ENCODE results near the gene NKPD1. TPM values are rescaled to one million over a fixed set of nuclear protein-coding genes. Genes with fewer than 3 reads are reported as not detected.
A peak's percentile ranks its signal among the peaks of the same experiment; 100 is the strongest.

NKPD1 gene
- total and polyA plus RNA-seq, 10 of the 15 experiments (the other 5 are each of a cell fraction or from before 2014, with no cell fraction given), result 0.05 to 0.18 (median 0.06) TPM; not detected in 7

DNA sequence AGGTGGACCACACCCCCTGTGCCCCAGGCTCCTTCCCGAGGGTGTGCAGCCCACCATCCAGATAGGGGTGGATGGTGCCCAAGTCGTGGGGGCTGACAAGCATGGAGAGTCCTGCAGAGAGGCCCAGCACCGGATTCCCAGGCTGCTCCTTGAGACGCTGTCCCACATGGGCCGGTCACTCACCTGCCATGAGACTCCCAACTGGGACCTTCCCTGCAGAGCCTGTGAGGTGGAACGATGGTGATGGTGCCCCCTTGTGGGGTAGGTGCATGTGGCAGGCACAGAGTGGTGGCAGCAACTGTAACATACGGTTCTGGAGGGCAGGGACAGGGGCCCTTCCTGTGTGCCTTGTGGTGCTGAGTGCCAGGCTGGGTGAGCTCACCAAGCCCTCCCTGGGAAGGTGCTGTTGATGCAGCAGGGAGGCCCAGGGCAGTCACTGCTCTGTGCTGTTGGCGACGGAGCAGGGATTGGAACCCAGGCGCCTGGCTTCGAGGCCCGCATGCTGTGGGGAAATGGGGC lies 34.7 kb downstream of the NKPD1 start (continued):
- TF ChIP-seq, protein P1, sequence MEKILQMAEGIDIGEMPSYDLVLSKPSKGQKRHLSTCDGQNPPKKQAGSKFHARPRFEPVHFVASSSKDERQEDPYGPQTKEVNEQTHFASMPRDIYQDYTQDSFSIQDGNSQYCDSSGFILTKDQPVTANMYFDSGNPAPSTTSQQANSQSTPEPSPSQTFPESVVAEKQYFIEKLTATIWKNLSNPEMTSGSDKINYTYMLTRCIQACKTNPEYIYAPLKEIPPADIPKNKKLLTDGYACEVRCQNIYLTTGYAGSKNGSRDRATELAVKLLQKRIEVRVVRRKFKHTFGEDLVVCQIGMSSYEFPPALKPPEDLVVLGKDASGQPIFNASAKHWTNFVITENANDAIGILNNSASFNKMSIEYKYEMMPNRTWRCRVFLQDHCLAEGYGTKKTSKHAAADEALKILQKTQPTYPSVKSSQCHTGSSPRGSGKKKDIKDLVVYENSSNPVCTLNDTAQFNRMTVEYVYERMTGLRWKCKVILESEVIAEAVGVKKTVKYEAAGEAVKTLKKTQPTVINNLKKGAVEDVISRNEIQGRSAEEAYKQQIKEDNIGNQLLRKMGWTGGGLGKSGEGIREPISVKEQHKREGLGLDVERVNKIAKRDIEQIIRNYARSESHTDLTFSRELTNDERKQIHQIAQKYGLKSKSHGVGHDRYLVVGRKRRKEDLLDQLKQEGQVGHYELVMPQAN (conservative IDR thresholded peaks at IDR 0.05), result no peak
- TF ChIP-seq STAT1 (conservative IDR thresholded peaks at IDR 0.05), result no peak
- TF ChIP-seq TCF12 (IDR thresholded peaks at IDR 0.05; ENCODE audit: low read depth, low read length), result 0 out of 2 replicates have a peak, but pooled peaks have one; percentile 6
- 0 out of 2 replicates have a peak, but pooled peaks have one; percentile 66 for TF ChIP-seq SMARCA5 (IDR thresholded peaks at IDR 0.05)
- TF ChIP-seq RAD21 (IDR thresholded peaks at IDR 0.05; ENCODE audit: insufficient read depth, low read depth, low read length), result peak; percentile 76
- TF ChIP-seq, protein P2, sequence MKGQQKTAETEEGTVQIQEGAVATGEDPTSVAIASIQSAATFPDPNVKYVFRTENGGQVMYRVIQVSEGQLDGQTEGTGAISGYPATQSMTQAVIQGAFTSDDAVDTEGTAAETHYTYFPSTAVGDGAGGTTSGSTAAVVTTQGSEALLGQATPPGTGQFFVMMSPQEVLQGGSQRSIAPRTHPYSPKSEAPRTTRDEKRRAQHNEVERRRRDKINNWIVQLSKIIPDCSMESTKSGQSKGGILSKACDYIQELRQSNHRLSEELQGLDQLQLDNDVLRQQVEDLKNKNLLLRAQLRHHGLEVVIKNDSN (IDR thresholded peaks at IDR 0.05; ENCODE audit: borderline replicate concordance, extremely low read length, insufficient read depth, low read depth, low read length), result no peak

DNA sequence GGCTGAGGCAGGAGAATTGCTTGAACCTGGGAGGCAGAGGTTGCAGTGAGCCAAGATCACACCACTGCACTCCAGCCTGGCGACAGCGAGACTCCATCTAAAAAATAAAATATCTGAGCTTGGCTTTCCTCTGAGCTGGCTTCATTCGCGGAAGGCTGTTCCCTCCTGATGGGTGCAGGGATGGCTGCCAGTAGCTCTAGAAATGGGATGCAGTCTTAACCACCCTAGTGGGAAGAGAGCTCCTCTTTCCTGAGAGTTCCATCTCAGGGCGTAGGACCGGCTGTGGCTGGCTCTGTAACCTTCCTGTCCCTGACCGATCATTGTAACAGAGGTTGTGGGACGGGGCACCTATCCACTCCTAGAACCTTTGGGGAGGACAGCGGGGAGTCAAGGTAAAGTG lies 35.4 kb downstream of the NKPD1 start:
- ChIA-PET CTCF (interaction anchor here (0.5 to 4.5 kb wide), 23 partner anchors 10 to 221 kb away, joined by 3 to 39 read pairs (median 5); partner anchors contain the start of genes BLOC1S3, GEMIN7, PPP1R37 and TRAPPC6A), POLR2A (interaction anchor here (0.5 to 1.4 kb wide), 7 partner anchors 12 to 165 kb away, joined by 3 to 5 read pairs (median 3); no protein-coding TSS in a partner anchor), RAD21 (ENCODE audit: unreplicated experiment) (interaction anchor here (1.0 to 1.6 kb wide), 4 partner anchors 34 to 74 kb away, joined by 3 to 5 read pairs (median 3); no protein-coding TSS in a partner anchor), SMC1A (ENCODE audit: uncharacterized antibody, unreplicated experiment) (interaction anchor here (1.0 to 4.6 kb wide), 7 partner anchors 11 to 137 kb away, joined by 3 to 39 read pairs (median 6); partner anchors contain the start of gene PPP1R37)
- BruUV-seq (replicated peaks), result no TSS peak
- Histone ChIP-seq H3K9me3 (replicated peaks; ENCODE audit: control insufficient read depth, insufficient read depth, low read length) (no peaks in the 10 kb centered on the region), H3K4me2 (ENCODE audit: control insufficient read depth, insufficient read depth) (no peak overlapping the region), H2AFZ (ENCODE audit: control insufficient read depth, low read depth, low read length) (no peak overlapping the region), H3K36me3 (ENCODE audit: control insufficient read depth in 2 of 2, insufficient read depth in 2 of 2, low read length in 1 of 2) (peaks cover 0 to 11% of the 10 kb centered on the region in 2 experiments; a peak in 3 of 4 replicates), H3K79me2 (ENCODE audit: control insufficient read depth, insufficient read depth, low read length) (peaks cover 40% of the 10 kb centered on the region), H3K27ac (ENCODE audit: control insufficient read depth, insufficient read depth) (no peak overlapping the region), H3K27me3 (replicated peaks in 1 of 2; ENCODE audit: control insufficient read depth in 2 of 2, insufficient read depth in 2 of 2, low read length in 1 of 2) (no peaks in the 10 kb centered on the region), H4K20me1 (ENCODE audit: control insufficient read depth, insufficient read depth) (no peaks in the 10 kb centered on the region), H3K4me1 (ENCODE audit: control insufficient read depth, insufficient read depth, low read length) (peaks cover 28% of the 10 kb centered on the region), H3K9ac (ENCODE audit: control insufficient read depth, insufficient read depth, low read length) (no peak overlapping the region), H3K4me3 (no peak overlapping the region)
- no peak for FAIRE-seq
- ATAC-seq, result no peak
- 85% methylated on average over 9 of the region's 9 CpGs for WGBS (ENCODE audit: insufficient coverage, insufficient replicate concordance, low lambda C conversion rate, missing lambda C conversion rate)
- intact Hi-C loops (cut with micrococcal nuclease; ENCODE audit: unreplicated experiment) (no loop called here), in situ Hi-C loops (cut with MboI) (no loop called here)
- no peak for DNase-seq (ENCODE audit: low read depth, low spot score)
- TF ChIP-seq SMAD5 (IDR thresholded peaks at IDR 0.05; ENCODE audit: low read depth), result no peak
- TF ChIP-seq NRF1 (conservative IDR thresholded peaks at IDR 0.05; ENCODE audit: low read depth, low read length), result no peak
- TF ChIP-seq, protein P3, sequence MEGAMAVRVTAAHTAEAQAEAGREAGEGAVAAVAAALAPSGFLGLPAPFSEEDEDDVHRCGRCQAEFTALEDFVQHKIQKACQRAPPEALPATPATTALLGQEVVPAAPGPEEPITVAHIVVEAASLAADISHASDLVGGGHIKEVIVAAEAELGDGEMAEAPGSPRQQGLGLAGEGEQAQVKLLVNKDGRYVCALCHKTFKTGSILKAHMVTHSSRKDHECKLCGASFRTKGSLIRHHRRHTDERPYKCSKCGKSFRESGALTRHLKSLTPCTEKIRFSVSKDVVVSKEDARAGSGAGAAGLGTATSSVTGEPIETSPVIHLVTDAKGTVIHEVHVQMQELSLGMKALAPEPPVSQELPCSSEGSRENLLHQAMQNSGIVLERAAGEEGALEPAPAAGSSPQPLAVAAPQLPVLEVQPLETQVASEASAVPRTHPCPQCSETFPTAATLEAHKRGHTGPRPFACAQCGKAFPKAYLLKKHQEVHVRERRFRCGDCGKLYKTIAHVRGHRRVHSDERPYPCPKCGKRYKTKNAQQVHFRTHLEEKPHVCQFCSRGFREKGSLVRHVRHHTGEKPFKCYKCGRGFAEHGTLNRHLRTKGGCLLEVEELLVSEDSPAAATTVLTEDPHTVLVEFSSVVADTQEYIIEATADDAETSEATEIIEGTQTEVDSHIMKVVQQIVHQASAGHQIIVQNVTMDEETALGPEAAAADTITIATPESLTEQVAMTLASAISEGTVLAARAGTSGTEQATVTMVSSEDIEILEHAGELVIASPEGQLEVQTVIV (IDR thresholded peaks at IDR 0.05; ENCODE audit: borderline replicate concordance, partially characterized antibody), result no peak
- TF ChIP-seq CBFB (IDR thresholded peaks at IDR 0.05; ENCODE audit: low read depth), result no peak
- no peak for TF ChIP-seq PAX8 (IDR thresholded peaks at IDR 0.05)
- TF ChIP-seq IKZF1 (conservative IDR thresholded peaks at IDR 0.05), result no peak
- TF ChIP-seq, protein P4, sequence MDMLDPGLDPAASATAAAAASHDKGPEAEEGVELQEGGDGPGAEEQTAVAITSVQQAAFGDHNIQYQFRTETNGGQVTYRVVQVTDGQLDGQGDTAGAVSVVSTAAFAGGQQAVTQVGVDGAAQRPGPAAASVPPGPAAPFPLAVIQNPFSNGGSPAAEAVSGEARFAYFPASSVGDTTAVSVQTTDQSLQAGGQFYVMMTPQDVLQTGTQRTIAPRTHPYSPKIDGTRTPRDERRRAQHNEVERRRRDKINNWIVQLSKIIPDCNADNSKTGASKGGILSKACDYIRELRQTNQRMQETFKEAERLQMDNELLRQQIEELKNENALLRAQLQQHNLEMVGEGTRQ (IDR thresholded peaks at IDR 0.05; ENCODE audit: borderline replicate concordance, low read depth, low read length), result no peak
- TF ChIP-seq YBX1 (IDR thresholded peaks at IDR 0.05), result no peak
- TF ChIP-seq NBN (IDR thresholded peaks at IDR 0.05), result no peak
- TF ChIP-seq MYB (IDR thresholded peaks at IDR 0.05; ENCODE audit: borderline replicate concordance, low read depth, low read length), result no peak
- TF ChIP-seq MXI1 (IDR thresholded peaks at IDR 0.05; ENCODE audit: low read depth, low read length), result no peak
